Measurements from ENCODE around the gene SMARCA4.

The SMARCA4 gene

DNA sequence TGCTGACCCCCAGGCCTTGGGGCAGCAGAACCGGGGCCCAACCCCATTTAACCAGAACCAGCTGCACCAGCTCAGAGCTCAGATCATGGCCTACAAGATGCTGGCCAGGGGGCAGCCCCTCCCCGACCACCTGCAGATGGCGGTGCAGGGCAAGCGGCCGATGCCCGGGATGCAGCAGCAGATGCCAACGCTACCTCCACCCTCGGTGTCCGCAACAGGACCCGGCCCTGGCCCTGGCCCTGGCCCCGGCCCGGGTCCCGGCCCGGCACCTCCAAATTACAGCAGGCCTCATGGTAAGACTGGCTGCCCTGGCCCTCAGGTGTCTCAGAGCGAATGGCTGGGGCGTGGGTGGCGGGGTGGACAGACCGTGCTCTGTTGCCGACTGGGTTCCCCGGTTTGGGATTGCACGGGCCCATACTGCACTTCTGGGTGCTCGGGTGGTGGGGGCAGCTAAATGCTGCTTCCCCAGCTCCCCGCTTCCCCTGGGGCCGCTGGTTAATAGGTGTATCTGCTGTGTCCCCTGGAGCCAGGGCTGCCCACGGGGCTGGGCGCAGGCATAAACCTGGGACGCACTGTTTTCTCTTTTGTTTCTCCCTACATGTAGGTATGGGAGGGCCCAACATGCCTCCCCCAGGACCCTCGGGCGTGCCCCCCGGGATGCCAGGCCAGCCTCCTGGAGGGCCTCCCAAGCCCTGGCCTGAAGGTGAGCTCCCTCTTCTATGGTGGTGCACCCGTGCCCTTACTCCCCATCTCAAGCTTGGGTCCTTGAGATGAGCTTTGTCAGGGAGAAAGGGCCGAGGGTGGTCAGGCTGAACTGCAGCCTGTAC lies 25.7 kb downstream of the SMARCA4 start:
- CTCF ChIA-PET, result no interaction called here
- 95% methylated on average over 30 of the region's 32 CpGs for WGBS (ENCODE audit: insufficient coverage)
- Histone ChIP-seq H3K27me3 (replicated peaks in 2 of 5; ENCODE audit: control insufficient read depth in 4 of 5, insufficient read depth in 5 of 5, low read length in 4 of 5) (no peaks in the 10 kb centered on the region), H3K9me3 (ENCODE audit: control extremely low read depth in 1 of 5, control insufficient read depth in 4 of 5, insufficient read depth in 2 of 5, low read depth in 1 of 5, low read length in 4 of 5) (no peaks in the 10 kb centered on the region), H3K36me3 (ENCODE audit: control insufficient read depth in 4 of 4, insufficient read depth in 4 of 4, low read length in 3 of 4) (peaks cover 22 to 78% (median 54%) of the 10 kb centered on the region in 4 experiments), H3K27ac (ENCODE audit: insufficient read depth in 1 of 2, low read depth in 1 of 2, low read length in 2 of 2, poor library complexity in 1 of 2, severe bottlenecking in 2 of 2) (no peak overlapping the region), H3K4me3 (ENCODE audit: control insufficient read depth in 1 of 7, extremely low read depth in 1 of 7, insufficient read depth in 4 of 7, low read depth in 2 of 7, low read length in 6 of 7) (no peak overlapping the region), H3K4me1 (ENCODE audit: control extremely low read depth in 1 of 4, control insufficient read depth in 4 of 4, insufficient read depth in 4 of 4, low read length in 3 of 4) (no peaks in the 10 kb centered on the region)
- POLR2A ChIA-PET, result no interaction called here
- DNase-seq, result no peak

DNA sequence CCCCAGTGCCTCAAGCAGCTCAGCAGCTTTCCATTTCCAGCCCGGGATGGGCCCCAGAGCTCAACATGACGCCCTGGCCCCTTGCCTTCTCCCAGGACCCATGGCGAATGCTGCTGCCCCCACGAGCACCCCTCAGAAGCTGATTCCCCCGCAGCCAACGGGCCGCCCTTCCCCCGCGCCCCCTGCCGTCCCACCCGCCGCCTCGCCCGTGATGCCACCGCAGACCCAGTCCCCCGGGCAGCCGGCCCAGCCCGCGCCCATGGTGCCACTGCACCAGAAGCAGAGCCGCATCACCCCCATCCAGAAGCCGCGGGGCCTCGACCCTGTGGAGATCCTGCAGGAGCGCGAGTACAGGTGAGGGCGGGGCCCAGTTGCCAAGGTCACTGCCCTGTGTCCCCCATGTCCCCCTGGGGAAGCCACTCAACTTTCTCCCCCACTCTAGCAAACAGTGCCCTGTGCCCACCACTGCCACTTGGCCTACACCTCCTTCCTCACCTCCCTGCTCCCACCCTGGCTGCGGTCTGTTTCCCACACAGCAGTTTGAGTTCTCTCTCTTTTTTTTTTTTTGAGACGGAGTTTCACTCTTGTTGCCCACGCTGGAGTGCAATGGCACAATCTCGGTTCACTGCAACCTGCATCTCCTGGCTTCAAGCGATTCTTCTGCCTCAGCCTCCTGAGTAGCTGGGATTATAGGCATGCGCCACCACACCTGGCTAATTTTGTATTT lies 26.9 kb downstream of the SMARCA4 start:
- Histone ChIP-seq H3K36me3 (ENCODE audit: control insufficient read depth in 4 of 4, insufficient read depth in 4 of 4, low read length in 3 of 4) (peaks cover 22 to 84% (median 57%) of the 10 kb centered on the region in 4 experiments), H3K27ac (ENCODE audit: insufficient read depth in 1 of 2, low read depth in 1 of 2, low read length in 2 of 2, poor library complexity in 1 of 2, severe bottlenecking in 2 of 2) (no peak overlapping the region), H3K4me3 (ENCODE audit: control insufficient read depth in 1 of 7, extremely low read depth in 1 of 7, insufficient read depth in 4 of 7, low read depth in 2 of 7, low read length in 6 of 7) (no peak overlapping the region), H3K4me1 (ENCODE audit: control extremely low read depth in 1 of 4, control insufficient read depth in 4 of 4, insufficient read depth in 4 of 4, low read length in 3 of 4) (no peaks in the 10 kb centered on the region), H3K9me3 (ENCODE audit: control extremely low read depth in 1 of 5, control insufficient read depth in 4 of 5, insufficient read depth in 2 of 5, low read depth in 1 of 5, low read length in 4 of 5) (no peaks in the 10 kb centered on the region), H3K27me3 (replicated peaks in 2 of 5; ENCODE audit: control insufficient read depth in 4 of 5, insufficient read depth in 5 of 5, low read length in 4 of 5) (no peaks in the 10 kb centered on the region)
- no peak for DNase-seq
- WGBS (ENCODE audit: insufficient coverage), result 98% methylated on average over 32 of the region's 32 CpGs
- ChIA-PET CTCF (interaction anchor here (0.6 kb wide), 1 partner anchor 12 kb away, joined by 3 read pairs; no protein-coding TSS in a partner anchor), POLR2A (no interaction called here)

DNA sequence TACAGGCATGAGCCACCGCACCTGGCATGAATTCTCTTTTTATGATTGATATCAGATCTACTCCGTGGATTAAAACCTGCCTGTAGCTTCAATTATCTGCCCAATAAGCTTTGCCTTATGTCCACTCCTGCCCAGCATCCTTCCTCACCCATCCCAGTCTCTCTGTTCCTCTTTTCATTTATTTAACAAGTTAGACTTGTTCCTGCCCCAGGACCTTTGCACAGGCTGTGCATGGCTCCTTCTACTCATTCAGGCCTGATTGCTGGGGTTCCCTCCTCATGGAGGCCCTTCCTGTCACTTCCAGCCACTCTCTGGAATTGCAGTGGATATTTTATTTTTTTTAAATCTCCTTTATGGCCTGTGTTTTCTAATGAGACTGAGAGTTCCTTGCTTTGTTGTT lies 27.6 kb downstream of the SMARCA4 start:
- POLR2A ChIA-PET, result no interaction called here
- no peak overlapping the region for H3K4me3 ChIP-seq (ENCODE audit: control insufficient read depth in 1 of 7, extremely low read depth in 1 of 7, insufficient read depth in 4 of 7, low read depth in 2 of 7, low read length in 6 of 7)
- WGBS (ENCODE audit: insufficient coverage), result 100% methylated on average over 2 of the region's 2 CpGs

DNA sequence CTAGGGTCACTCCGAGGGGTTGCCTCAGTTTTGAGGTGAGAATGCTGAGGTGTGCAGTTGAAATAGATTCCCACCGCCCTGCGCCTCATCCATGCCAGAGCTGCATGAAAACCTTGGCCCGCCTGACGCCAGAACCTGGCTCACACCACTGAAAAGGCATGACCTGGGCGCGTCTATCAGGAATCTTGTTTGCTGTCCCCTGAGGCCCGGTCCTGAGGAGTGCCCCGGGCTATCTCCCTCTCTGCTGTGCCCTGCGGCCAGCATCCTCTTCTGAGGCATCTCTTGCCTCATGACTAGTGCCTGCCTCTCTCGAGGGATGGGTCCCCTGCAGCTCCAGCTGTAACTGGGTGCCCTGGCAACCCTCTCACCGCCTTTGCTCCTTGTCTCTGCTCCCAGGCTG lies 28.1 kb downstream of the SMARCA4 start:
- Histone ChIP-seq H3K27me3 (replicated peaks in 2 of 5; ENCODE audit: control insufficient read depth in 4 of 5, insufficient read depth in 5 of 5, low read length in 4 of 5) (no peaks in the 10 kb centered on the region), H3K27ac (ENCODE audit: insufficient read depth in 1 of 2, low read depth in 1 of 2, low read length in 2 of 2, poor library complexity in 1 of 2, severe bottlenecking in 2 of 2) (no peak overlapping the region), H3K9me3 (ENCODE audit: control extremely low read depth in 1 of 5, control insufficient read depth in 4 of 5, insufficient read depth in 2 of 5, low read depth in 1 of 5, low read length in 4 of 5) (no peaks in the 10 kb centered on the region), H3K4me1 (ENCODE audit: control extremely low read depth in 1 of 4, control insufficient read depth in 4 of 4, insufficient read depth in 4 of 4, low read length in 3 of 4) (no peaks in the 10 kb centered on the region), H3K4me3 (ENCODE audit: control insufficient read depth in 1 of 7, extremely low read depth in 1 of 7, insufficient read depth in 4 of 7, low read depth in 2 of 7, low read length in 6 of 7) (no peak overlapping the region), H3K36me3 (ENCODE audit: control insufficient read depth in 4 of 4, insufficient read depth in 4 of 4, low read length in 3 of 4) (peaks cover 22 to 86% (median 62%) of the 10 kb centered on the region in 4 experiments)
- ChIA-PET CTCF (interaction anchor here (0.8 to 1.1 kb wide), 2 partner anchors 16 to 47 kb away, joined by 3 to 4 read pairs; no protein-coding TSS in a partner anchor), POLR2A (no interaction called here)
- WGBS (ENCODE audit: insufficient coverage), result 90% methylated on average over 11 of the region's 12 CpGs
- no peak for DNase-seq

More for the DNA sequence above, 27.6 kb downstream of the SMARCA4 start:
- Histone ChIP-seq H3K36me3 (ENCODE audit: control insufficient read depth in 4 of 4, insufficient read depth in 4 of 4, low read length in 3 of 4) (peaks cover 22 to 89% (median 63%) of the 10 kb centered on the region in 4 experiments), H3K9me3 (ENCODE audit: control extremely low read depth in 1 of 5, control insufficient read depth in 4 of 5, insufficient read depth in 2 of 5, low read depth in 1 of 5, low read length in 4 of 5) (no peaks in the 10 kb centered on the region), H3K27ac (ENCODE audit: insufficient read depth in 1 of 2, low read depth in 1 of 2, low read length in 2 of 2, poor library complexity in 1 of 2, severe bottlenecking in 2 of 2) (no peak overlapping the region), H3K27me3 (replicated peaks in 2 of 5; ENCODE audit: control insufficient read depth in 4 of 5, insufficient read depth in 5 of 5, low read length in 4 of 5) (no peaks in the 10 kb centered on the region), H3K4me1 (ENCODE audit: control extremely low read depth in 1 of 4, control insufficient read depth in 4 of 4, insufficient read depth in 4 of 4, low read length in 3 of 4) (no peaks in the 10 kb centered on the region)
- DNase-seq, result no peak
- CTCF ChIA-PET, result interaction anchor here (0.8 to 1.1 kb wide), 2 partner anchors 15 to 47 kb away, joined by 3 to 4 read pairs; no protein-coding TSS in a partner anchor

DNA sequence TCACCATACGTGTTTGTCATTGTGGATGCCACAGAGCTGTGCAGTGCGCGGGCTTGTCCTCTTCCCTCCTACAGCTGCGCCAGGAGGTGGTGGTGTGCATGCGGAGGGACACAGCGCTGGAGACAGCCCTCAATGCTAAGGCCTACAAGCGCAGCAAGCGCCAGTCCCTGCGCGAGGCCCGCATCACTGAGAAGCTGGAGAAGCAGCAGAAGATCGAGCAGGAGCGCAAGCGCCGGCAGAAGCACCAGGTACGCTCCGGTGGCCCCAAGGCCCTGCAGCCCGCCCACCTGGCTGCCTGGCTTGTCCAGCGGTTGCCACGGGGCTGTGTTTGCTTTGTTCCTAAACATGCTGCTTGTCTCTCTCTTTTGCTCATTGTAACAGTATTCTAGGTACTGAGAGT lies 30.2 kb downstream of the SMARCA4 start:
- H3K4me3 ChIP-seq (ENCODE audit: control insufficient read depth in 1 of 7, extremely low read depth in 1 of 7, insufficient read depth in 4 of 7, low read depth in 2 of 7, low read length in 6 of 7), result no peak overlapping the region
- no peak overlapping the region for H3K27ac ChIP-seq (ENCODE audit: insufficient read depth in 1 of 2, low read depth in 1 of 2, low read length in 2 of 2, poor library complexity in 1 of 2, severe bottlenecking in 2 of 2)
- 96% methylated on average over 15 of the region's 20 CpGs for WGBS (ENCODE audit: insufficient coverage)

DNA sequence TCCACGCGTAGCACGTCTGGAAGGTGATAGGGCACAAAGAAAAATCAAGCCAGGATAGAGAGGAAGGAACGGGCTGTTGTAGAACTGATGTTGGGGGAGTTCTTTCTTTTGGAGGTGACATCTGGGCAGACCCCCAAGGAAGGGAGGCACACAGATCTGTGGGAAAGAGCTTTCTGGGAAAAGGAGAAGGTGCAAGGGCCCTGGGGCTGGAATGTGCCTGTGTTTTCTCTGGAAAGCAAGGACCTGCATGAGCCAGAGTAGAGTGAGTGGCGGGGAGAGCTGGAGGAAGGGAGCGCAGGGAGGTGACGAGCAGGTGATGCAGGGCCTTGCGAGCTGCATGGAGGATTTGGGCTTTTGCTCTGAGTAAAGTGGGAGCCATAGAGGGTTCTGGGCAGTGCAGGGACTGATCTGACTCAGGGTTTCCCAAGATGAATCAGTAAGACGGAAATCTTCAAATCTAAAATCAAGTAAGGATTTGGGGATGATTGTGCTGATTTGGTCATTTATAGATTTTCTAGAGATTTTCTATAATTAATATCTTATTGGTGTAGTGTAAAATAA lies 30.8 kb downstream of the SMARCA4 start:
- no peaks in the 10 kb centered on the region for H3K4me1 ChIP-seq (ENCODE audit: control extremely low read depth in 1 of 4, control insufficient read depth in 4 of 4, insufficient read depth in 4 of 4, low read length in 3 of 4)
- no peak overlapping the region for H3K4me3 ChIP-seq (ENCODE audit: control insufficient read depth in 1 of 7, extremely low read depth in 1 of 7, insufficient read depth in 4 of 7, low read depth in 2 of 7, low read length in 6 of 7)
- ChIA-PET CTCF (interaction anchor here (1.5 kb wide), 1 partner anchor 11 kb away, joined by 4 read pairs; no protein-coding TSS in a partner anchor), POLR2A (no interaction called here)
- no peak for DNase-seq
- H3K27ac ChIP-seq (ENCODE audit: insufficient read depth in 1 of 2, low read depth in 1 of 2, low read length in 2 of 2, poor library complexity in 1 of 2, severe bottlenecking in 2 of 2), result no peak overlapping the region
- no peaks in the 10 kb centered on the region for H3K9me3 ChIP-seq (ENCODE audit: control extremely low read depth in 1 of 5, control insufficient read depth in 4 of 5, insufficient read depth in 2 of 5, low read depth in 1 of 5, low read length in 4 of 5)
- peaks cover 30 to 81% (median 64%) of the 10 kb centered on the region in 4 experiments for H3K36me3 ChIP-seq (ENCODE audit: control insufficient read depth in 4 of 4, insufficient read depth in 4 of 4, low read length in 3 of 4)
- WGBS (ENCODE audit: insufficient coverage), result 100% methylated on average over 4 of the region's 9 CpGs
- no peaks in the 10 kb centered on the region for H3K27me3 ChIP-seq (replicated peaks in 2 of 5; ENCODE audit: control insufficient read depth in 4 of 5, insufficient read depth in 5 of 5, low read length in 4 of 5)

More for the DNA sequence above, 30.2 kb downstream of the SMARCA4 start:
- Histone ChIP-seq H3K36me3 (ENCODE audit: control insufficient read depth in 4 of 4, insufficient read depth in 4 of 4, low read length in 3 of 4) (peaks cover 26 to 81% (median 62%) of the 10 kb centered on the region in 4 experiments), H3K9me3 (ENCODE audit: control extremely low read depth in 1 of 5, control insufficient read depth in 4 of 5, insufficient read depth in 2 of 5, low read depth in 1 of 5, low read length in 4 of 5) (no peaks in the 10 kb centered on the region), H3K4me1 (ENCODE audit: control extremely low read depth in 1 of 4, control insufficient read depth in 4 of 4, insufficient read depth in 4 of 4, low read length in 3 of 4) (no peaks in the 10 kb centered on the region), H3K27me3 (replicated peaks in 2 of 5; ENCODE audit: control insufficient read depth in 4 of 5, insufficient read depth in 5 of 5, low read length in 4 of 5) (no peaks in the 10 kb centered on the region)
- DNase-seq, result no peak
- POLR2A ChIA-PET, result no interaction called here
- CTCF ChIA-PET, result interaction anchor here (1.5 kb wide), 1 partner anchor 11 kb away, joined by 4 read pairs; no protein-coding TSS in a partner anchor
